Duodenal mucosa (tissue), 2 donors: ENCODE data around the gene PPP4R1.

Experiments
- H3K27ac ChIP-seq: one replicate; pipeline ENCODE4 v1.7.0; 2013; ENCODE audit warnings: low read depth, low read length
- H3K27me3 ChIP-seq, 2 donors: one replicate each; pipeline ENCODE4 v1.7.0; 2013; ENCODE audit warnings: low read length in 2 of 2, control low read depth in 1 of 2; ENCODE audit not compliant: insufficient read depth in 2 of 2, control insufficient read depth in 1 of 2
- H3K36me3 ChIP-seq, 2 donors: one replicate each; pipeline ENCODE4 v1.7.0; 2013; ENCODE audit warnings: low read length in 2 of 2, control low read depth in 1 of 2; ENCODE audit not compliant: insufficient read depth in 2 of 2, control insufficient read depth in 1 of 2
- H3K4me1 ChIP-seq, 2 donors: one replicate each; pipeline ENCODE4 v1.7.0; 2013; ENCODE audit warnings: low read length in 2 of 2, control low read depth in 1 of 2; ENCODE audit not compliant: insufficient read depth in 2 of 2, control insufficient read depth in 1 of 2
- H3K4me3 ChIP-seq, 2 donors: one replicate each; pipeline ENCODE4 v1.7.0; 2013; ENCODE audit warnings: low read length in 2 of 2, low read depth in 1 of 2
- H3K9ac ChIP-seq, 2 donors: one replicate each; pipeline ENCODE4 v1.7.0; 2013; ENCODE audit warnings: low read length in 2 of 2, low read depth in 1 of 2
- H3K9me3 ChIP-seq, 2 donors: one replicate each; pipeline ENCODE4 v1.7.0; 2013; ENCODE audit warnings: low read length in 2 of 2, control low read depth in 1 of 2; ENCODE audit not compliant: control insufficient read depth in 1 of 2

Gene PPP4R1

DNA sequence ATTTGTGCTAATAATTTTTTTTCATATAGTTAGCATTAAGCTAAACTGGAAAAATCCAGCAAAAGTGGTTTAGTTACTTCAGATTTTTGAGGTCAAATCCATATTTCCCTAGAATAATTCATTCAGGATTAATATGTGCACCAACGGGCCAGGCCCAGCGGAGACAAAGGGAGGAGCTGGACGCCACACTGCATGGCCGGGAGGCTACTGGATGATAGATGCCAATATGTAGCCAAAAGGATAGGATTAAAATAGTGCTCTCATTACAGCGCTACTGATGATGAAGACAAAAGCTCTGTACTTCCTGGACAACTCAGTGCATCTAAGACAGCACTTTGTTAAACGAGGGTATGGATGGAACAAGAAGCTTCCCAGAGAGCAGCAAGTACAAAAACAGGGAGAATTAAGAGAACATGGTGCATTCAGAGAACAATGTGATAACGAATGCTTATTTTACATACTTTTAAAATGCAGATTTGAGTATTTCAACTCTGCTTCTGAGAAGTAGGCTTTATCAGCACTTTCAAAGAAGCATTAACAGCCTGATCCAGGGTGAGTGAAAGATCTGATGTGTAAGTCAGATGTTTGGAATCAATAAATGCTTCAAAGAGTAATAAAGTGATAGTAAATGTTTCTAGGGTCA lies 39.8 kb downstream of the PPP4R1 start:
- H3K4me1 ChIP-seq: peaks cover 0 to 17% of the 10 kb centered on the region in 2 donors
- no peak overlapping the region for H3K27ac ChIP-seq
- H3K27me3 ChIP-seq: no peaks in the 10 kb centered on the region
- H3K9ac ChIP-seq: no peak overlapping the region
- H3K9me3 ChIP-seq: no peaks in the 10 kb centered on the region
- H3K4me3 ChIP-seq: no peak overlapping the region
- H3K36me3 ChIP-seq: peaks cover 19 to 28% of the 10 kb centered on the region in 2 donors

DNA sequence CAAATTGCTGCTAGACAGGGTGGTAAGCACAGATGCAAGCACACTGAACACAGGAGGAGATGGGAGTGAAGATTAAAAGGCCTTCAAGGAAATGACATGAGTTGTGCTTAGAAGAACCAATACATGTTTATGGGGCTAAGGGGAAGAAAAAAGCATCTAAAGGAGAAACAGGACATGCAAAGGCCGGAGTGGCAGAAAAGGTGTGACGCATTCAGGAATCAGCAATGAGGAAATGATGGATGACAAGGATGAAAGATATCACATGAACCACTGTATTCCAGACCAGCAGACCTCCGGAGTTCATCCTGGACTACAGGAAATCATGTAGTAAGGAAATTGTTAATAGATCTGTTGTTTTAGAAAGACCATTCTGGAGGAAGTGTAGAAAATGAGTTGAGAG lies 42.8 kb downstream of the PPP4R1 start:
- Histone ChIP-seq H3K9me3 (no peaks in the 10 kb centered on the region), H3K9ac (no peak overlapping the region), H3K27ac (no peak overlapping the region), H3K4me1 (peaks cover 0 to 17% of the 10 kb centered on the region in 2 donors), H3K27me3 (no peaks in the 10 kb centered on the region), H3K36me3 (peaks cover 26 to 35% of the 10 kb centered on the region in 2 donors), H3K4me3 (no peak overlapping the region)

DNA sequence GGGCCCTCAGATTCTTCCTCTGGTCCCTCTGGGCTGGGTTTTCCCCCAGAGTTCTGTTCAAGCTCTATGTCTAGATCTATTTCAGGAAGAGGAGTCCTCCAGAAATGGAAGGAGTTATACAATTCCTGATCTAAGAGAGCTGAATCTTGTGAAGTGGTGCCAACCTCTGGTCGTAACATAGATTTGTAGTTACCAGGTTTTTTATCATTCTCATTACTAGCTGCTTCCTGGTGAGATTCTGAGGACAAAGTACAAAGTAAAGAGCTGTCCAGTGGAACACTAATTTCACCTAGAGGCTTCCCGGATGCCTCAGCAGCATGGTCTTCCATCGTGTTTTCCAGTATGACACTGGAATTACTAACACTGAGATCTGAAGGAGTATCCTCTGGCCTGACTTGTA lies 44.1 kb downstream of the PPP4R1 start:
- Histone ChIP-seq H3K27ac (no peak overlapping the region), H3K4me1 (peaks cover 0 to 9% of the 10 kb centered on the region in 2 donors), H3K9ac (no peak overlapping the region), H3K27me3 (no peaks in the 10 kb centered on the region), H3K9me3 (no peaks in the 10 kb centered on the region), H3K36me3 (peaks cover 30 to 38% of the 10 kb centered on the region in 2 donors), H3K4me3 (no peak overlapping the region)

DNA sequence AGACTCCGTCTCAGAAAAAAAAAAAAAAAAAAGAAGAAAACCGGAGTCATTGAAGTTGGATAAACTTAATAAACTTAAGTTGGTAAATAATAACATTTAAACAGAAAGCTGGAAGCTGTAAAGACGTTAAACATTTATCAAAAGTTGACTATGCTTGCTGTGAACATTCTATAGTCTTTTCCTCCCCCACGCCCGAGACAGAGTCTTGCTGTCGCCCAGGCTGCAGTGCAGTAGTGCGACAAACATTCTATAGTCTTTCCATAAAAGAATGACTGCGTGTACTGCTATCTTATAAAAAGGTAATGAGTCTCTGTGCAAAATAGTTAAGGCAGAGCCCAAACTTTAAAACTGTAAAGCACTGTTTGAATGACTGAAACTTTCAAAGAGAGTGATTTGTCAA lies 45.2 kb downstream of the PPP4R1 start:
- Histone ChIP-seq H3K27me3 (no peaks in the 10 kb centered on the region), H3K4me3 (no peak overlapping the region), H3K4me1 (peaks cover 0 to 9% of the 10 kb centered on the region in 2 donors), H3K9ac (no peak overlapping the region), H3K27ac (no peak overlapping the region), H3K36me3 (peaks cover 24 to 44% of the 10 kb centered on the region in 2 donors), H3K9me3 (no peaks in the 10 kb centered on the region)

DNA sequence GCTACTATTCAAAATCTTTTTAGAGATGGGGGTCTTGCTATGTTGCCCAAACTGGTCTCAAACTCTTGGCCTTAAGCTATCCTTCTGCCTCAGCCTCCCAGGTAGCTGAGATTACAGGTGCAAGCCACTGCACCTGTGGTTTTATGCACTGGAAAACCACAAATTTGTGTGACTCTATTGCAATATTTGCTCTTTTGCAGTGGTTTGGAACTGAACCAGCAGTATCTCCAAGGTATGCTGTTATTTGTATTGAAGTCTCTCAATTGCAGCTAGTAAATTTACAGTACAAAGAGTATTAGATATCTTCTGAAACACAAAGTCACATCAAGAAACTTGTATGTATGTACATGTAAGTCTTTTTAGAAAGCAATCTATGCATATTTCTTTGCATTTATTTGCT lies 46.2 kb downstream of the PPP4R1 start:
- Histone ChIP-seq H3K27me3 (no peaks in the 10 kb centered on the region), H3K36me3 (peaks cover 26 to 47% of the 10 kb centered on the region in 2 donors), H3K9me3 (no peaks in the 10 kb centered on the region), H3K4me1 (peaks cover 0 to 9% of the 10 kb centered on the region in 2 donors), H3K27ac (no peak overlapping the region), H3K4me3 (no peak overlapping the region), H3K9ac (no peak overlapping the region)

DNA sequence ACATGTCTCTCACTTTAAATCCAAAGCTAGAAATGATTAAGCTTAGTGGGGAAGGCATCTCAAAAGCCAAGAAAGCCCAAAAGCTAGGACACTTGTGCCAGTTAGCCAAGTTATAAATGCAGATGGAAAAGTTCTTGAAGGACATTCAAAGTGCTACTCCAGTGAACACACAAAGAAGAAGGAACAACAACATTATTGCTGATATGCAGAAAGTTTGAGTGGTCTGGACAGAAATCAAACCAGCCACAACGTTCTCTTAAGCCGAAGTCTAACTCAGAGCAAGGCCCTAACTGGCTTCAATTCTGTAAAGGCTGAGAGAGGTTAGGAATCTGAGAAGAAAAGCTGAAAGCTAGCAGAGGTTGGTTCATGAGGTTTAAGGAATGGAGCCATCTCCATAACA lies 49.0 kb downstream of the PPP4R1 start:
- Histone ChIP-seq H3K27ac (no peak overlapping the region), H3K4me3 (no peak overlapping the region), H3K27me3 (no peaks in the 10 kb centered on the region), H3K9ac (no peak overlapping the region), H3K36me3 (peaks cover 34 to 59% of the 10 kb centered on the region in 2 donors), H3K4me1 (peaks cover 0 to 5% of the 10 kb centered on the region in 2 donors), H3K9me3 (no peaks in the 10 kb centered on the region)

DNA sequence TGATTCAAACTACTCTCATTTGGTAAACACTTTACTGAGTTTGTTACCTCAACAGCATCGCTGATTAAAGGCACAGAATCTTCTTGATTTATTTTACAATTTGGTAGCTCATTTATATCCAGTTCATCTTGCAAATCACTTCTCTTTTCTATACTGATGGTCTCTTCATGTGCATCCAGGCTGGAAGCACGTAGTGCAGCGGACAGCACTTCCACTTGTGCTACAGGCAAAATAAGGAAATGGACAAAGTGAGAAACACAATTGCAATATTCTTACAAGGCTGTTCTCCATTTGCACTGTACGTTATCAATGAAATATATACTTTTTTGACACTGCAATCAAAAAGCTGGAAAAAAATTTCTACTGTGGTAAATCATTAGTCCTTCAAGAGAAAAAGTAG lies 51.0 kb downstream of the PPP4R1 start:
- no peak overlapping the region for H3K27ac ChIP-seq
- H3K4me3 ChIP-seq: no peak overlapping the region
- no peaks in the 10 kb centered on the region for H3K9me3 ChIP-seq
- H3K36me3 ChIP-seq: peaks cover 39 to 62% of the 10 kb centered on the region in 2 donors
- H3K27me3 ChIP-seq: no peaks in the 10 kb centered on the region
- no peak overlapping the region for H3K9ac ChIP-seq
- H3K4me1 ChIP-seq: no peaks in the 10 kb centered on the region

DNA sequence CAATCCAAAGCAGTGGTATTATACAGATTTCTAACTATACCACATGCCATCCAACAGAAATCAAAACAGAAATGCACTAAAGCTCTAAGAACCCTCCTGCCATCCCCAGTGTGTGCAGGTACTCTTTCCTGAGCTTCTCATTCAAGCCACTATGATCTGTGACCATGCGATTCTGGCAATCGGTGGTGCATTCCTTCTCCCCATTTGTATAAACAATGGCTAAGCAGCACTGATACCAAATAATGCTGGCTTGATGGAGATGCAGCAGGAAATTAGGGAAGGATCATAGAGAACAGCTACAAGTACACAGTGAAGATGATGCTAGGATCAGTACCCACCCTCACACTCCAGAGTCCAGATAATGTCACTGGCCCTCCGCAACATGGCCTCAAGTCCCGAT lies 51.8 kb downstream of the PPP4R1 start:
- Histone ChIP-seq H3K36me3 (peaks cover 36 to 62% of the 10 kb centered on the region in 2 donors), H3K4me1 (no peaks in the 10 kb centered on the region), H3K4me3 (no peak overlapping the region), H3K27me3 (no peaks in the 10 kb centered on the region), H3K9me3 (no peaks in the 10 kb centered on the region), H3K9ac (no peak overlapping the region), H3K27ac (no peak overlapping the region)

DNA sequence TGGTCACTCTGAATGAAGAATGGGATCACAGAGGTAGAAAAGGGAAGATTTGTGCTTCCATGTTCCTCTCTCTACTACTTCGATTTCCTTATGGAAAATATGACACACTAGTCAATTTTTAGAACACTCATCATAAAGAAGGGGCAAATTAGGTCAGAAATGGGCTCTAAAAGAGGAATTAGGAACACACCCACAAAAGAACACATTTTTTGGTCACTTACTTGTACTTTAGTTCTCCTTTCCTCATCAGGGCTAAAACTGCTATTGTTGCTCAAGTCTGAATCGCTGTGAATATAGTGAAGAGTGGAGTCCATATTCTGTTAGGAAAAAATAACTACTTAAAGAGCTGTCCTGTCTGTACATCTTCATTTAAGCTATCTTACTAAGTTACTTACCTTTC lies 52.6 kb downstream of the PPP4R1 start:
- H3K9ac ChIP-seq: no peak overlapping the region
- peaks cover 39 to 64% of the 10 kb centered on the region in 2 donors for H3K36me3 ChIP-seq
- H3K27me3 ChIP-seq: no peaks in the 10 kb centered on the region

DNA sequence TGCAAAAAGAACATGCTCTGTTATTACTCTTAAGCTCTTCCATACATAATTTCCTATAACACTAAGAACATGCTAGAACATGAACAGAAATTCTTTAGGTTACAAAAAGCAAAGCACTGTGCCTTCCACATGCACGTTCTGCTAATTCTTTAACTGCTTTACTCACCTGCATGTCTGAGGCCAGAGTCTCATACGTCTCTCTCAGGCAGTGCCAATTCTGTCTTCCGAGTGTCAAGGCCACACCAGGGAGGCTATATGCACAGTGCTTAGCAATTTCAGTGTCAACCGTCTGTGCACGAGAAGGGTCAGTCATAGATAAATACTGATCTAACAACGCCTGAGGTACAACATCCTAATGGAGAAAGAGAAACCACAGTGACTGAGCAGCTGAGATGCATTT lies 55.1 kb downstream of the PPP4R1 start:
- no peak overlapping the region for H3K9ac ChIP-seq
- no peak overlapping the region for H3K27ac ChIP-seq
- H3K36me3 ChIP-seq: peaks cover 38 to 68% of the 10 kb centered on the region in 2 donors

More for the DNA sequence above, 52.6 kb downstream of the PPP4R1 start:
- Histone ChIP-seq H3K4me1 (no peaks in the 10 kb centered on the region), H3K9me3 (no peaks in the 10 kb centered on the region), H3K27ac (no peak overlapping the region), H3K4me3 (no peak overlapping the region)

More for the DNA sequence above, 55.1 kb downstream of the PPP4R1 start:
- Histone ChIP-seq H3K9me3 (no peaks in the 10 kb centered on the region), H3K4me1 (no peaks in the 10 kb centered on the region), H3K27me3 (no peaks in the 10 kb centered on the region), H3K4me3 (no peak overlapping the region)
